T-helper 1 cell treated with Interleukin-12 subunit alpha and Interleukin-12 subunit beta and Interleukin-4 antibody, amounts not matched to agents 30 μg/mL and 1 μg/mL, for 36 hours (primary cell): ENCODE data around the gene RDH16.
"Not testable (repeated sequence)": the region's sequence is repeated elsewhere in the genome, so short reads cannot be mapped to it uniquely, and the experiment has no call there.

ENCODE experiments used
- H3K27ac Mint-ChIP-seq: one replicate; pipeline ENCODE4 v1.8.0; 2021; ENCODE audit warnings: mild to moderate bottlenecking, mixed read lengths
- H3K27me3 Mint-ChIP-seq: one replicate; pipeline ENCODE4 v1.8.0; 2021; ENCODE audit warnings: low read depth, mixed read lengths
- H3K36me3 Mint-ChIP-seq: one replicate; pipeline ENCODE4 v1.8.0; 2021; ENCODE audit warnings: low read depth, mixed read lengths
- H3K4me1 Mint-ChIP-seq: one replicate; pipeline ENCODE4 v1.8.0; 2021; ENCODE audit warnings: low read depth, mixed read lengths
- H3K4me3 Mint-ChIP-seq: one replicate; pipeline ENCODE4 v1.8.0; 2021; ENCODE audit warnings: mild to moderate bottlenecking, moderate library complexity, mixed read lengths
- H3K9me3 Mint-ChIP-seq: one replicate; pipeline ENCODE4 v1.8.0; 2021; ENCODE audit warnings: mixed read lengths

The RDH16 gene

GRCh38 chr12:56951582-56952339, 5.6 kb downstream of the RDH16 start:
- Mint-ChIP-seq H3K9me3 (no peaks in the 10 kb centered on the region), H3K27me3 (peaks cover 11% of the 10 kb centered on the region), H3K4me3 (no peak overlapping the region), H3K4me1 (no peaks in the 10 kb centered on the region), H3K27ac (no peak overlapping the region), H3K36me3 (no peaks in the 10 kb centered on the region)

GRCh38 chr12:56948881-56949280, 8.5 kb downstream of the RDH16 start:
- H3K36me3 Mint-ChIP-seq, result no peaks in the 10 kb centered on the region
- H3K4me1 Mint-ChIP-seq, result no peaks in the 10 kb centered on the region
- H3K27me3 Mint-ChIP-seq, result peaks cover 32% of the 10 kb centered on the region
- no peak overlapping the region for H3K27ac Mint-ChIP-seq
- H3K9me3 Mint-ChIP-seq, result no peaks in the 10 kb centered on the region
- H3K4me3 Mint-ChIP-seq, result no peak overlapping the region

GRCh38 chr12:56948457-56948777, 9.0 kb downstream of the RDH16 start:
- Mint-ChIP-seq H3K4me3 (no peak overlapping the region), H3K9me3 (no peaks in the 10 kb centered on the region), H3K27ac (no peak overlapping the region), H3K4me1 (no peaks in the 10 kb centered on the region), H3K36me3 (no peaks in the 10 kb centered on the region), H3K27me3 (peaks cover 37% of the 10 kb centered on the region)

GRCh38 chr12:56947633-56948456, 9.6 kb downstream of the RDH16 start:
- Mint-ChIP-seq H3K27ac (no peak overlapping the region), H3K9me3 (no peaks in the 10 kb centered on the region), H3K4me1 (no peaks in the 10 kb centered on the region), H3K36me3 (no peaks in the 10 kb centered on the region), H3K27me3 (peaks cover 39% of the 10 kb centered on the region), H3K4me3 (no peak overlapping the region)

- Mint-ChIP-seq H3K36me3 (no peaks in the 10 kb centered on the region), H3K9me3 (no peaks in the 10 kb centered on the region), H3K4me3 (no peak overlapping the region), H3K27me3 (peaks cover 39% of the 10 kb centered on the region), H3K4me1 (peaks cover 6% of the 10 kb centered on the region), H3K27ac (no peak overlapping the region)
Observed at GRCh38 chr12:56943878-56944277, 13.5 kb downstream of the RDH16 start.

GRCh38 chr12:56943374-56943773, 14.0 kb downstream of the RDH16 start:
- peaks cover 39% of the 10 kb centered on the region for H3K27me3 Mint-ChIP-seq
- H3K4me1 Mint-ChIP-seq, H3K27ac Mint-ChIP-seq, H3K9me3 Mint-ChIP-seq, H3K36me3 Mint-ChIP-seq, H3K4me3 Mint-ChIP-seq: not testable (repeated sequence)

GRCh38 chr12:56941299-56942017, 15.9 kb downstream of the RDH16 start:
- Mint-ChIP-seq H3K27me3 (peaks cover 27% of the 10 kb centered on the region), H3K9me3 (no peaks in the 10 kb centered on the region), H3K4me3 (no peak overlapping the region), H3K4me1 (peaks cover 6% of the 10 kb centered on the region), H3K36me3 (no peaks in the 10 kb centered on the region), H3K27ac (no peak overlapping the region)

GRCh38 chr12:56940942-56941298, 16.5 kb downstream of the RDH16 start:
- H3K9me3 Mint-ChIP-seq, H3K27ac Mint-ChIP-seq, H3K4me3 Mint-ChIP-seq, H3K4me1 Mint-ChIP-seq, H3K36me3 Mint-ChIP-seq: not testable (repeated sequence)
- peaks cover 22% of the 10 kb centered on the region for H3K27me3 Mint-ChIP-seq

- no peak overlapping the region for H3K27ac Mint-ChIP-seq
Observed at GRCh38 chr12:56935752-56936151, 21.7 kb downstream of the RDH16 start.

GRCh38 chr12:56935157-56935556, 22.3 kb downstream of the RDH16 start:
- Mint-ChIP-seq H3K36me3 (no peaks in the 10 kb centered on the region), H3K4me1 (peaks cover 3% of the 10 kb centered on the region), H3K4me3 (no peak overlapping the region), H3K9me3 (no peaks in the 10 kb centered on the region), H3K27ac (no peak overlapping the region), H3K27me3 (no peaks in the 10 kb centered on the region)

More at GRCh38 chr12:56935752-56936151, 21.7 kb downstream of the RDH16 start:
- H3K36me3 Mint-ChIP-seq, result no peaks in the 10 kb centered on the region
- H3K9me3 Mint-ChIP-seq, result no peaks in the 10 kb centered on the region
- H3K27me3 Mint-ChIP-seq, result no peaks in the 10 kb centered on the region
- H3K4me3 Mint-ChIP-seq, result no peak overlapping the region
- peaks cover 3% of the 10 kb centered on the region for H3K4me1 Mint-ChIP-seq

GRCh38 chr12:56933826-56934625, 23.4 kb downstream of the RDH16 start, which contains the start of gene SDR9C7:
Gene SDR9C7 (minus strand): TSS chr12:56934408. CDS start chr12:56934261, 147 bp downstream.
- no peak within 1 kb of the TSS for H3K27ac Mint-ChIP-seq
- no peaks in the 10 kb centered on the region for H3K27me3 Mint-ChIP-seq
- H3K4me1 Mint-ChIP-seq, result peaks cover 3% of the 10 kb centered on the region
- no peaks in the 10 kb centered on the region for H3K36me3 Mint-ChIP-seq
- H3K9me3 Mint-ChIP-seq, result no peaks in the 10 kb centered on the region
- H3K4me3 Mint-ChIP-seq, result no peak within 1 kb of the TSS

GRCh38 chr12:56932867-56933266, 24.5 kb downstream of the RDH16 start:
- H3K9me3 Mint-ChIP-seq, result no peaks in the 10 kb centered on the region
- peaks cover 6% of the 10 kb centered on the region for H3K4me1 Mint-ChIP-seq
- H3K36me3 Mint-ChIP-seq, result no peaks in the 10 kb centered on the region
- H3K27me3 Mint-ChIP-seq, result peaks cover 5% of the 10 kb centered on the region
- H3K4me3 Mint-ChIP-seq, result no peak overlapping the region
- H3K27ac Mint-ChIP-seq, result no peak overlapping the region

- H3K27me3 Mint-ChIP-seq, result peaks cover 8% of the 10 kb centered on the region
- no peaks in the 10 kb centered on the region for H3K9me3 Mint-ChIP-seq
- H3K27ac Mint-ChIP-seq, result no peak overlapping the region
- no peak overlapping the region for H3K4me3 Mint-ChIP-seq
- no peaks in the 10 kb centered on the region for H3K36me3 Mint-ChIP-seq
- H3K4me1 Mint-ChIP-seq, result peaks cover 6% of the 10 kb centered on the region
Observed at GRCh38 chr12:56932146-56932545, 25.3 kb downstream of the RDH16 start.

GRCh38 chr12:56931474-56931978, 25.9 kb downstream of the RDH16 start:
- H3K27ac Mint-ChIP-seq, result no peak overlapping the region
- no peak overlapping the region for H3K4me3 Mint-ChIP-seq
- peaks cover 6% of the 10 kb centered on the region for H3K4me1 Mint-ChIP-seq
- no peaks in the 10 kb centered on the region for H3K9me3 Mint-ChIP-seq
- H3K27me3 Mint-ChIP-seq, result peaks cover 9% of the 10 kb centered on the region
- H3K36me3 Mint-ChIP-seq, result no peaks in the 10 kb centered on the region
